Mesendoderm (in vitro differentiated cells): Measurements from ENCODE around the gene NXPE3. TPM values are rescaled to one million over a fixed set of nuclear protein-coding genes. Genes with fewer than 3 reads are reported as not detected.
"Not testable (repeated sequence)": the region's sequence is repeated elsewhere in the genome, so short reads cannot be mapped to it uniquely, and the experiment has no call there.

Source experiments
- DNase-seq: peaks from one replicate; pipeline ENCODE4 v3.0.0; 2013
- H2AK5ac ChIP-seq: 2 replicates; pipeline ENCODE4 v1.6.1; 2013; ENCODE audit warnings: low read length, inconsistent platforms
- H2BK120ac ChIP-seq: 2 replicates; pipeline ENCODE4 v1.6.1; 2013; ENCODE audit warnings: low read depth, mild to moderate bottlenecking, low read length, moderate library complexity, mixed read lengths
- H2BK15ac ChIP-seq: replicated peaks from 2 replicates; pipeline ENCODE4 v1.6.1; 2013; ENCODE audit warnings: low read depth, mild to moderate bottlenecking, moderate library complexity
- H2BK5ac ChIP-seq: 2 replicates; pipeline ENCODE4 v1.6.1; 2013; ENCODE audit warnings: low read length, inconsistent platforms
- H3K18ac ChIP-seq: 2 replicates; pipeline ENCODE4 v1.6.1; 2013; ENCODE audit warnings: mild to moderate bottlenecking, low read length, mixed read lengths
- H3K23ac ChIP-seq: one replicate; pipeline ENCODE4 v1.6.1; 2013; ENCODE audit warnings: low read length
- H3K27ac ChIP-seq: 2 replicates; pipeline ENCODE4 v1.5.1; 2013; ENCODE audit warnings: low read depth, mild to moderate bottlenecking, inconsistent platforms, low read length, moderate library complexity
- H3K27me3 ChIP-seq: 2 replicates; pipeline ENCODE4 v1.6.1; 2013; ENCODE audit warnings: low read length, control low read depth, mild to moderate bottlenecking, inconsistent platforms; ENCODE audit not compliant: insufficient read depth, poor library complexity
- H3K36me3 ChIP-seq: 2 replicates; pipeline ENCODE4 v1.6.1; 2013; ENCODE audit warnings: low read length, inconsistent platforms; ENCODE audit not compliant: control insufficient read depth, insufficient read depth
- H3K4ac ChIP-seq: one replicate; pipeline ENCODE4 v1.6.1; 2013; ENCODE audit warnings: low read depth, mild to moderate bottlenecking, low read length, moderate library complexity
- H3K4me1 ChIP-seq: 2 replicates; pipeline ENCODE4 v1.6.1; 2013; ENCODE audit warnings: low read depth, low read length, inconsistent platforms; ENCODE audit not compliant: control insufficient read depth
- H3K4me2 ChIP-seq: 2 replicates; pipeline ENCODE4 v1.6.1; 2013; ENCODE audit warnings: low read length
- H3K4me3 ChIP-seq: 2 replicates; pipeline ENCODE4 v1.5.1; 2013; ENCODE audit warnings: mild to moderate bottlenecking, low read length
- H3K56ac ChIP-seq: one replicate; pipeline ENCODE4 v1.6.1; 2013; ENCODE audit warnings: low read length
- H3K79me1 ChIP-seq: 2 replicates; pipeline ENCODE4 v1.6.1; 2013; ENCODE audit warnings: low read length, inconsistent platforms
- H3K79me2 ChIP-seq: 2 replicates; pipeline ENCODE4 v1.6.1; 2013; ENCODE audit warnings: mild to moderate bottlenecking, low read length; ENCODE audit not compliant: control insufficient read depth, insufficient read depth
- H3K9ac ChIP-seq: 2 replicates; pipeline ENCODE4 v1.6.1; 2013; ENCODE audit warnings: low read length, inconsistent platforms
- H4K5ac ChIP-seq: one replicate; pipeline ENCODE4 v1.6.1; 2013; ENCODE audit warnings: low read length
- H4K8ac ChIP-seq: one replicate; pipeline ENCODE4 v1.6.1; 2013; ENCODE audit warnings: low read depth, mild to moderate bottlenecking, control low read depth, low read length, moderate library complexity
- WGBS: extraction: QIAGEN DNeasy Blood & Tissue Kit; methylation state at CpG from one replicate; pipeline ENCODE4 v1.1.7; 2013; ENCODE audit warnings: low lambda C conversion rate, missing lambda C conversion rate; ENCODE audit not compliant: insufficient coverage; ENCODE audit errors: extremely low coverage; 5-methylcytosine and 5-hydroxymethylcytosine counted together
- polyA plus RNA-seq, 2 experiments: library from polyadenylated mRNA; stranded (reverse); fragments of 200-250 nt; gene quantifications; one replicate each; pipeline ENCODE4 v1.2.3, GENCODE V29; 2013

Gene NXPE3
- polyA plus RNA-seq (2013, experiment 1 of 2), result 11.3 TPM
- polyA plus RNA-seq (2013, experiment 2 of 2), result 10.8 TPM

- Histone ChIP-seq H3K4me2 (peak within 1 kb of the TSS; percentile 54), H3K4me3 (peak within 1 kb of the TSS; percentile 13), H3K27me3 (no peaks in the 10 kb centered on the region), H4K8ac (no peak within 1 kb of the TSS), H2BK5ac (no peak within 1 kb of the TSS), H3K27ac (no peak within 1 kb of the TSS), H3K36me3 (peaks cover 4% of the 10 kb centered on the region), H3K79me1 (no peaks in the 10 kb centered on the region), H3K18ac (no peak within 1 kb of the TSS), H3K23ac (no peak within 1 kb of the TSS), H2AK5ac (no peak within 1 kb of the TSS), H3K4me1 (no peaks in the 10 kb centered on the region), H2BK15ac (no peak within 1 kb of the TSS), H3K4ac (peak within 1 kb of the TSS; percentile 50), H4K5ac (no peak within 1 kb of the TSS), H3K9ac (peak within 1 kb of the TSS; percentile 69), H2BK120ac (no peak within 1 kb of the TSS), H3K56ac (peak within 1 kb of the TSS; percentile 84), H3K79me2 (peaks cover 2% of the 10 kb centered on the region)
- WGBS, result no CpG with 5 or more reads among the region's 78 CpGs
- peak; percentile 88 for DNase-seq
Observed at GRCh38 chr3:101779047-101779821, at the start of gene NXPE3. Gene NXPE3, plus strand, starts transcription at chr3:101779211. Its CDS starts 6,386 bp downstream, at chr3:101785597.

DNA sequence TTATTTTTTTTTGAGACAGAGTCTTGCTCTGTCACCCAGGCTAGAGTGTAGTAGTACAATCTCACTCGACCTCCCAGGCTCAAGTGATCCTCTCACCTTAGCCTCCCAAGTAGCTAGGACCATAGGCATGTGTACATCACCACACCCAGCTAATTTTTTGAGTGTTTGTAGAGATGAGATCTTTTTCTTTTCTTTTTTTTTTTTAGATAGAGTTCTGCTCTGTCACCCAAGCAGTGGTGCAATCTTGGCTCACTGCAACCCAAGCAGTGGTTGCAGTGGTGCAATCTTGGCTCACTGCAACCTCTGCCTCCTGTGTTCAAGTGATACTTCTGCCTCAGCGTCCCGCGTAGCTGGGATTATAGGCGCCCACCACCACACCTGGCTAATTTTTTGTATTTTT is 49.4 kb upstream of the NXPE3 start:
- H3K79me1 ChIP-seq, result no peaks in the 10 kb centered on the region
- no peak overlapping the region for H4K5ac ChIP-seq
- no peak overlapping the region for H3K4ac ChIP-seq
- H3K36me3 ChIP-seq, result peaks cover 3% of the 10 kb centered on the region
- H4K8ac ChIP-seq, result no peak overlapping the region
- no CpG with 5 or more reads among the region's 5 CpGs for WGBS
- H2AK5ac ChIP-seq, result no peak overlapping the region
- H3K79me2 ChIP-seq, result peaks cover 1% of the 10 kb centered on the region
- no peaks in the 10 kb centered on the region for H3K4me1 ChIP-seq
- H2BK5ac ChIP-seq, result no peak overlapping the region
- H3K4me3 ChIP-seq, result no peak overlapping the region
- no peak overlapping the region for H2BK120ac ChIP-seq
- no peak overlapping the region for H3K18ac ChIP-seq
- no peak overlapping the region for H3K27ac ChIP-seq
- no peak overlapping the region for H3K23ac ChIP-seq
- no peak overlapping the region for H3K9ac ChIP-seq
- H2BK15ac ChIP-seq, result no peak overlapping the region
- H3K56ac ChIP-seq, result no peak overlapping the region
- no peak for DNase-seq
- H3K4me2 ChIP-seq, result no peak overlapping the region
- H3K27me3 ChIP-seq, result no peaks in the 10 kb centered on the region

DNA sequence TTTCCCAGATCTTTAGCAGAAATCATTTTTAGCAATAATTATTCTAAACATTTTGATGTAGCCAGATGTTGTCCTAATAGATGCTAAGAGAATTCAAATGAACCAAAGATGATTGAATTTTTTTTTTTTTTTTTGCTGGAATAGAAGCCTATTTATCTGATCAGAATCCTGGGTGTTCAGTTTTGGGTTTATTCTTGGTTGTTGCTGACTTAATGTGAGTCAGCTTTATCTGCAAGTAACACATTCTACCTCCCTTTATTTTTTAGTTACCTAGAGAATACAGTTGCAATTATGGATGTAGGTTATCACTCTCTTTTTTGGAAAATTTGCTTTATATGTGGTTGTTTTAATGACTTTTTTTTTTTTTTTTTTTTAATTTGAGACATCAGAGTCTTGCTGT is 48.2 kb upstream of the NXPE3 start:
- Histone ChIP-seq H3K4me2 (no peak overlapping the region), H4K5ac (no peak overlapping the region), H3K56ac (no peak overlapping the region), H4K8ac (no peak overlapping the region), H3K36me3 (peaks cover 3% of the 10 kb centered on the region), H3K4ac (no peak overlapping the region), H2BK120ac (no peak overlapping the region), H3K27me3 (no peaks in the 10 kb centered on the region), H2BK15ac (no peak overlapping the region), H3K4me1 (no peaks in the 10 kb centered on the region), H3K4me3 (no peak overlapping the region), H3K27ac (no peak overlapping the region), H3K79me2 (peaks cover 1% of the 10 kb centered on the region), H2AK5ac (no peak overlapping the region), H2BK5ac (no peak overlapping the region), H3K23ac (no peak overlapping the region), H3K79me1 (no peaks in the 10 kb centered on the region), H3K9ac (no peak overlapping the region), H3K18ac (no peak overlapping the region)
- no peak for DNase-seq

- Histone ChIP-seq H3K79me2 (no peaks in the 10 kb centered on the region), H2BK120ac (no peak overlapping the region), H4K8ac (no peak overlapping the region), H2AK5ac (no peak overlapping the region), H3K23ac (no peak overlapping the region), H3K4me2 (no peak overlapping the region), H2BK5ac (no peak overlapping the region), H3K56ac (no peak overlapping the region), H3K36me3 (peaks cover 3% of the 10 kb centered on the region), H3K4me1 (no peaks in the 10 kb centered on the region), H3K4me3 (no peak overlapping the region), H3K9ac (no peak overlapping the region), H3K79me1 (no peaks in the 10 kb centered on the region), H3K18ac (no peak overlapping the region), H3K27ac (no peak overlapping the region), H2BK15ac (no peak overlapping the region), H3K27me3 (no peaks in the 10 kb centered on the region), H4K5ac (no peak overlapping the region), H3K4ac (no peak overlapping the region)
- no CpG with 5 or more reads among the region's 4 CpGs for WGBS
- no peak for DNase-seq
Observed at GRCh38 chr3:101732240-101732641, 46.8 kb upstream of the NXPE3 start.

- Histone ChIP-seq H3K4ac (no peak overlapping the region), H3K23ac (no peak overlapping the region), H3K18ac (no peak overlapping the region), H3K79me2 (no peaks in the 10 kb centered on the region), H3K27ac (no peak overlapping the region), H3K79me1 (no peaks in the 10 kb centered on the region), H3K4me2 (no peak overlapping the region), H3K4me3 (no peak overlapping the region), H2BK5ac (no peak overlapping the region), H2BK15ac (no peak overlapping the region), H3K27me3 (no peaks in the 10 kb centered on the region), H3K4me1 (no peaks in the 10 kb centered on the region), H4K8ac (no peak overlapping the region), H4K5ac (no peak overlapping the region), H2BK120ac (no peak overlapping the region), H2AK5ac (no peak overlapping the region), H3K36me3 (peaks cover 3% of the 10 kb centered on the region), H3K9ac (no peak overlapping the region), H3K56ac (no peak overlapping the region)
- WGBS, result no CpG with 5 or more reads among the region's 10 CpGs
- no peak for DNase-seq
Observed at GRCh38 chr3:101735833-101736232, 43.2 kb upstream of the NXPE3 start.

- not testable (repeated sequence) for H3K4me2 ChIP-seq, H3K9ac ChIP-seq, H3K18ac ChIP-seq, H4K8ac ChIP-seq, H3K27ac ChIP-seq, H2BK120ac ChIP-seq, H3K36me3 ChIP-seq, H2AK5ac ChIP-seq, H3K56ac ChIP-seq, H3K4me1 ChIP-seq, H3K79me2 ChIP-seq, H2BK15ac ChIP-seq, H3K4ac ChIP-seq, H3K79me1 ChIP-seq, DNase-seq, H3K27me3 ChIP-seq, H2BK5ac ChIP-seq, H3K4me3 ChIP-seq, H3K23ac ChIP-seq, H4K5ac ChIP-seq
- no CpG with 5 or more reads among the region's 3 CpGs for WGBS
Observed at GRCh38 chr3:101741914-101742313, 37.1 kb upstream of the NXPE3 start.
